Smooth muscle cell (in vitro differentiated cells): ENCODE results near the gene AATK. TPM values are rescaled to one million over a fixed set of nuclear protein-coding genes. Genes with fewer than 3 reads are reported as not detected.

Experiments
- DNase-seq: peaks from one replicate; lab custom pipeline; 2025; ENCODE audit not compliant: unreplicated experiment; lab: John Stamatoyannopoulos, UW
- H2AFZ ChIP-seq: fragments of 200-600 bp; sonication (generic); 2 replicates; pipeline ENCODE4 v1.6.0; 2016; ENCODE audit warnings: antibody characterized with exemption, low read depth, mild to moderate bottlenecking
- H3F3A ChIP-seq: fragments of 200-600 bp; sonication (generic); 2 replicates; pipeline ENCODE4 v1.6.0; 2017; ENCODE audit warnings: antibody characterized with exemption, low read depth
- H3K27ac ChIP-seq: fragments of 200-600 bp; sonication (generic); 2 replicates; pipeline ENCODE4 v1.5.1; 2016; ENCODE audit warnings: low read depth, mild to moderate bottlenecking
- H3K27me3 ChIP-seq: fragments of 200-600 bp; sonication (generic); 2 replicates; pipeline ENCODE4 v1.6.1; 2016; ENCODE audit warnings: low read depth, mild to moderate bottlenecking
- H3K36me3 ChIP-seq: fragments of 200-600 bp; sonication (generic); 2 replicates; pipeline ENCODE4 v1.5.1; 2016; ENCODE audit warnings: low read depth
- H3K4me1 ChIP-seq: fragments of 200-600 bp; sonication (generic); 2 replicates; pipeline ENCODE4 v1.5.1; 2016; ENCODE audit warnings: low read depth
- H3K4me2 ChIP-seq: fragments of 200-600 bp; sonication (generic); 2 replicates; pipeline ENCODE4 v1.6.0; 2016; ENCODE audit warnings: mild to moderate bottlenecking
- H3K4me3 ChIP-seq: fragments of 200-600 bp; sonication (generic); 2 replicates; pipeline ENCODE4 v1.5.1; 2016; ENCODE audit warnings: mild to moderate bottlenecking
- H3K79me2 ChIP-seq: fragments of 200-600 bp; sonication (generic); 2 replicates; pipeline ENCODE4 v1.6.0; 2016; ENCODE audit warnings: low read depth, mild to moderate bottlenecking
- H3K9ac ChIP-seq: fragments of 200-600 bp; sonication (generic); 2 replicates; pipeline ENCODE4 v1.6.0; 2016; ENCODE audit warnings: low read depth
- H3K9me3 ChIP-seq: fragments of 200-600 bp; sonication (generic); replicated peaks from 2 replicates; pipeline ENCODE4 v1.5.1; 2016; ENCODE audit warnings: low read depth
- H4K20me1 ChIP-seq: fragments of 200-600 bp; sonication (generic); 2 replicates; pipeline ENCODE4 v1.6.0; 2016; ENCODE audit warnings: low read depth
- CTCF ChIP-seq: fragments of 200-600 bp; sonication (generic); IDR thresholded peaks from 2 replicates; pipeline ENCODE4 v1.5.1; 2017; ENCODE audit warnings: borderline replicate concordance, mild to moderate bottlenecking, antibody characterized with exemption; ENCODE audit not compliant: insufficient read depth, poor library complexity, severe bottlenecking
- WGBS: methylation state at CpG from one replicate; pipeline ENCODE4 v1.1.7; 2016; ENCODE audit warnings: low lambda C conversion rate; 5-methylcytosine and 5-hydroxymethylcytosine counted together
- polyA plus RNA-seq: library from polyadenylated mRNA; unstranded; fragments of >200 nt; fragmentation: Nextera tagmentation; extraction: Ambion mirVana; gene quantifications from 2 replicates; pipeline ENCODE4 v1.2.1, GENCODE V29; 2016
- total RNA-seq: library from RNA; depleted of rRNA; stranded (reverse); fragments of >200 nt; gene quantifications from 2 replicates; pipeline ENCODE4 v1.2.3, GENCODE V29; 2014

Gene AATK
- total and polyA plus RNA-seq, 2 experiments from 2014 or later, result 0.61 to 0.67 TPM

GRCh38 chr17:81194225-81194760 lies 28.3 kb upstream of the AATK start:
- Histone ChIP-seq H3K79me2 (no peaks in the 10 kb centered on the region), H2AFZ (no peak overlapping the region), H3K4me3 (no peak overlapping the region), H3K9me3 (no peaks in the 10 kb centered on the region), H3K9ac (no peak overlapping the region), H3F3A (no peaks in the 10 kb centered on the region), H3K36me3 (no peaks in the 10 kb centered on the region), H3K27ac (no peak overlapping the region), H3K27me3 (no peaks in the 10 kb centered on the region), H4K20me1 (no peaks in the 10 kb centered on the region), H3K4me2 (no peak overlapping the region), H3K4me1 (no peaks in the 10 kb centered on the region)
- DNase-seq, result no peak
- no peak for TF ChIP-seq CTCF
- WGBS, result 97% methylated on average over 21 of the region's 21 CpGs

- no peaks in the 10 kb centered on the region for H3K36me3 ChIP-seq
- no peak overlapping the region for H3K9ac ChIP-seq
- 92% methylated on average over 38 of the region's 38 CpGs for WGBS
- H3K4me3 ChIP-seq, result no peak overlapping the region
- H2AFZ ChIP-seq, result no peak overlapping the region
- no peaks in the 10 kb centered on the region for H3K9me3 ChIP-seq
- no peaks in the 10 kb centered on the region for H3F3A ChIP-seq
- TF ChIP-seq CTCF, result no peak
- no peaks in the 10 kb centered on the region for H3K79me2 ChIP-seq
- H4K20me1 ChIP-seq, result no peaks in the 10 kb centered on the region
- H3K27ac ChIP-seq, result no peak overlapping the region
- H3K27me3 ChIP-seq, result no peaks in the 10 kb centered on the region
- no peaks in the 10 kb centered on the region for H3K4me1 ChIP-seq
- H3K4me2 ChIP-seq, result no peak overlapping the region
- DNase-seq, result no peak
Observed at GRCh38 chr17:81193470-81194224, 27.6 kb upstream of the AATK start.

DNA sequence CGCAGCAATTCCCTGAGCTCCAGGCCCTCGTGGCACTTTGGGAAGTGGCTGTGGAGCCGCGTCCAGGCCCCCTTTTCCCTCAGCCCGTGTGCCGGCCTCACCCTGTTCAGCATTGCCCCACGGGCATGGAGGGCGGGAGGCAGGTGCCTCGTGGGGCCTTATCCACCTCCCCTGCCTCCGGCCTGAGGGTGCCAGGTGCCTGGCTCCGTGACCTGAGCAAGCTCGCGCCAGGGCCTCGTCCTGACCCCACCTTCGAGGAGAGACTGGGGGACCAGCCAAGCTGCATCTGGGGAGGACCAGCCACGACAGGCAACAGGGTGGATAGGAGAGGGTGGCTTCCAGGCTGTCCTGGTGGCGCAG lies 27.0 kb upstream of the AATK start:
- WGBS, result 96% methylated on average over 16 of the region's 17 CpGs
- Histone ChIP-seq H3K36me3 (no peaks in the 10 kb centered on the region), H2AFZ (no peak overlapping the region), H3K9me3 (no peaks in the 10 kb centered on the region), H3F3A (no peaks in the 10 kb centered on the region), H3K27me3 (no peaks in the 10 kb centered on the region), H3K27ac (no peak overlapping the region), H3K4me1 (no peaks in the 10 kb centered on the region), H4K20me1 (no peaks in the 10 kb centered on the region), H3K79me2 (no peaks in the 10 kb centered on the region), H3K9ac (no peak overlapping the region), H3K4me3 (no peak overlapping the region), H3K4me2 (no peak overlapping the region)
- DNase-seq, result no peak
- TF ChIP-seq CTCF, result no peak
